Esophagus muscularis mucosa (tissue), 3 donors: ENCODE data around the gene NLRP9.

Experiments used
- POLR2A ChIP-seq: fragments of 450-650 bp; IDR thresholded peaks from one replicate; pipeline ENCODE4 v1.6.1; 2017; ENCODE audit warnings: antibody characterized with exemption, moderate library complexity, mild to moderate bottlenecking, low read depth
- TF ChIP-seq, protein P1 (sequence below), 3 experiments: fragments of 200-600 bp in 2 of 3; fragments of 450-650 bp in 1 of 3; sonication (generic) in 2 of 3; IDR thresholded peaks; one replicate each; pipeline ENCODE4 v1.5.1; 2017 to 2019; ENCODE audit warnings: antibody characterized with exemption in 3 of 3, mild to moderate bottlenecking in 2 of 3, moderate library complexity in 1 of 3

GRCh38 chr19:55674459-55674840 is 63.8 kb downstream of the NLRP9 start:
- no peak for TF ChIP-seq POLR2A
- TF ChIP-seq, protein P1, sequence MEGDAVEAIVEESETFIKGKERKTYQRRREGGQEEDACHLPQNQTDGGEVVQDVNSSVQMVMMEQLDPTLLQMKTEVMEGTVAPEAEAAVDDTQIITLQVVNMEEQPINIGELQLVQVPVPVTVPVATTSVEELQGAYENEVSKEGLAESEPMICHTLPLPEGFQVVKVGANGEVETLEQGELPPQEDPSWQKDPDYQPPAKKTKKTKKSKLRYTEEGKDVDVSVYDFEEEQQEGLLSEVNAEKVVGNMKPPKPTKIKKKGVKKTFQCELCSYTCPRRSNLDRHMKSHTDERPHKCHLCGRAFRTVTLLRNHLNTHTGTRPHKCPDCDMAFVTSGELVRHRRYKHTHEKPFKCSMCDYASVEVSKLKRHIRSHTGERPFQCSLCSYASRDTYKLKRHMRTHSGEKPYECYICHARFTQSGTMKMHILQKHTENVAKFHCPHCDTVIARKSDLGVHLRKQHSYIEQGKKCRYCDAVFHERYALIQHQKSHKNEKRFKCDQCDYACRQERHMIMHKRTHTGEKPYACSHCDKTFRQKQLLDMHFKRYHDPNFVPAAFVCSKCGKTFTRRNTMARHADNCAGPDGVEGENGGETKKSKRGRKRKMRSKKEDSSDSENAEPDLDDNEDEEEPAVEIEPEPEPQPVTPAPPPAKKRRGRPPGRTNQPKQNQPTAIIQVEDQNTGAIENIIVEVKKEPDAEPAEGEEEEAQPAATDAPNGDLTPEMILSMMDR (IDR thresholded peaks at IDR 0.05), result no peak
